HepG2 (cell line): ENCODE results near the gene CCDC18. TPM values are rescaled to one million over a fixed set of nuclear protein-coding genes. Genes with fewer than 3 reads are reported as not detected.

Source experiments
- ATF6 ChIP-seq: sonication (generic); formaldehyde crosslinking; conservative IDR thresholded peaks from 2 replicates; pipeline ENCODE4 v1.4.0; 2020; ENCODE audit warnings: missing genetic modification reagents
- FOSL1 ChIP-seq: sonication (generic); formaldehyde crosslinking; IDR thresholded peaks from 2 replicates; pipeline ENCODE4 v1.9.0; 2021; ENCODE audit warnings: missing genetic modification reagents, borderline replicate concordance
- FOSL2 ChIP-seq: sonication (generic); formaldehyde crosslinking; IDR thresholded peaks from 2 replicates; pipeline ENCODE4 v1.4.0; 2020; ENCODE audit warnings: missing genetic modification reagents
- FOXC1 ChIP-seq: sonication (generic); formaldehyde crosslinking; IDR thresholded peaks from 2 replicates; pipeline ENCODE4 v1.8.0; 2022; ENCODE audit warnings: mild to moderate bottlenecking, missing genetic modification reagents, borderline replicate concordance
- GATAD2A ChIP-seq: IDR thresholded peaks from 2 replicates; pipeline ENCODE4 v1.6.1; 2016
- HDAC6 ChIP-seq: fragments of 200-600 bp; sonication (generic); IDR thresholded peaks from 2 replicates; pipeline ENCODE4 v1.7.0; 2017; ENCODE audit warnings: mild to moderate bottlenecking, antibody characterized with exemption, low read length, low read depth
- PRDM4 ChIP-seq: sonication (generic); formaldehyde crosslinking; IDR thresholded peaks from 2 replicates; pipeline ENCODE4 v1.9.0; 2021; ENCODE audit warnings: missing genetic modification reagents, borderline replicate concordance
- RORA ChIP-seq: sonication (generic); formaldehyde crosslinking; IDR thresholded peaks from 2 replicates; pipeline ENCODE4 v1.5.0; 2020; ENCODE audit warnings: mild to moderate bottlenecking, missing genetic modification reagents, moderate library complexity
- TFE3 ChIP-seq: IDR thresholded peaks from 2 replicates; pipeline ENCODE4 v1.6.1; 2016
- TGIF2 ChIP-seq: IDR thresholded peaks from 2 replicates; pipeline ENCODE4 v1.6.1; 2016; ENCODE audit warnings: control low read depth, missing compliant biosample characterization
- YY1 ChIP-seq: IDR thresholded peaks from 2 replicates; pipeline ENCODE4 v1.6.1; 2011; ENCODE audit warnings: low read length, low read depth, moderate library complexity, mild to moderate bottlenecking; ENCODE audit not compliant: insufficient read depth, insufficient replicate concordance
- ZBTB14 ChIP-seq: sonication (generic); formaldehyde crosslinking; IDR thresholded peaks from 2 replicates; pipeline ENCODE4 v1.4.0; 2020; ENCODE audit warnings: missing genetic modification reagents
- ZBTB7B ChIP-seq: sonication (generic); formaldehyde crosslinking; IDR thresholded peaks from 2 replicates; pipeline ENCODE4 v1.4.0; 2020; ENCODE audit warnings: missing genetic modification reagents
- ZNF12 ChIP-seq: sonication (generic); formaldehyde crosslinking; IDR thresholded peaks from 2 replicates; pipeline ENCODE4 v1.5.0; 2020; ENCODE audit warnings: missing genetic modification reagents
- ZNF597 ChIP-seq: sonication (generic); formaldehyde crosslinking; IDR thresholded peaks from 2 replicates; pipeline ENCODE4 v1.5.0; 2020; ENCODE audit warnings: missing genetic modification reagents
- ZNF749 ChIP-seq: sonication (generic); formaldehyde crosslinking; IDR thresholded peaks from 2 replicates; pipeline ENCODE4 v1.8.0; 2022; ENCODE audit warnings: mild to moderate bottlenecking, missing genetic modification reagents, moderate library complexity, borderline replicate concordance
- ZNF775 ChIP-seq: sonication (generic); formaldehyde crosslinking; IDR thresholded peaks from 2 replicates; pipeline ENCODE4 v1.4.0; 2020; ENCODE audit warnings: missing genetic modification reagents, mild to moderate bottlenecking, moderate library complexity, borderline replicate concordance
- polyA plus RNA-seq, 8 experiments: library from polyadenylated mRNA; depleted of rRNA in 3 of 8; stranded (reverse) in 7 of 8; unstranded in 1 of 8; fragments of >200 nt; fragmentation: Illumina TruSeq in 4 of 8; extraction: Trizol in 4 of 8; gene quantifications; 2 replicates each; pipeline versions ENCODE4 v1.2.1 to v1.2.3, GENCODE V29; 2011 to 2016; ENCODE audit warnings: low read depth in 4 of 8, missing spikeins in 1 of 8, mixed read lengths in 1 of 8; ENCODE audit not compliant: insufficient read depth in 1 of 8
- total RNA-seq, 5 experiments: library from RNA; depleted of rRNA; stranded (reverse); fragments of >200 nt; fragmentation: Illumina TruSeq; extraction: Trizol; gene quantifications; 2 replicates each; pipeline ENCODE4 v1.2.3, GENCODE V29; 2016; ENCODE audit warnings: low read depth in 1 of 5

Gene CCDC18
- total and polyA plus RNA-seq, 2 of the 13 experiments (the other 11 are each of a cell fraction or from before 2014, with no cell fraction given): 1.9 to 18.4 TPM

GRCh38 chr1:93179886-93180722, 420 bp upstream of the CCDC18 start, which contains the start of gene TMED5 (continued):
- TF ChIP-seq ZBTB14 (CRISPR knock-in tag) (peak; percentile 48; the same call in 1 of the 2 replicates), PRDM4 (CRISPR knock-in tag) (no peak), YY1 (peak; percentile 82), FOSL1 (CRISPR knock-in tag) (no peak), ATF6 (CRISPR knock-in tag) (no peak), ZNF749 (CRISPR knock-in tag) (peak; percentile 32; the same call in 1 of the 2 replicates), ZNF12 (CRISPR knock-in tag) (no peak), TGIF2 (peak; percentile 42; the same call in 1 of the 2 replicates), ZBTB7B (peak; percentile 22), FOXC1 (CRISPR knock-in tag) (peak; percentile 59), GATAD2A (no peak; the same call in 1 of the 2 replicates), RORA (CRISPR knock-in tag) (no peak), ZNF597 (0 out of 2 replicates have a peak, but pooled peaks have one; percentile 16), ZNF775 (CRISPR knock-in tag) (no peak; the same call in 1 of the 2 replicates), TFE3 (CRISPR knock-in tag) (peak; percentile 25; the same call in 1 of the 2 replicates), FOSL2 (CRISPR knock-in tag) (0 out of 2 replicates have a peak, but pooled peaks have one; percentile 7), HDAC6 (no peak)
